UCSD-AML1 (cell line): ENCODE measurements around the gene OLIG1.

ENCODE experiments used
- DNase-seq: peaks from one replicate; lab custom pipeline; 2025; ENCODE audit not compliant: unreplicated experiment; lab: John Stamatoyannopoulos, UW

Gene OLIG1

GRCh38 chr21:33061233-33061632 is 8.7 kb upstream of the OLIG1 start:
- DNase-seq, result no peak

DNA sequence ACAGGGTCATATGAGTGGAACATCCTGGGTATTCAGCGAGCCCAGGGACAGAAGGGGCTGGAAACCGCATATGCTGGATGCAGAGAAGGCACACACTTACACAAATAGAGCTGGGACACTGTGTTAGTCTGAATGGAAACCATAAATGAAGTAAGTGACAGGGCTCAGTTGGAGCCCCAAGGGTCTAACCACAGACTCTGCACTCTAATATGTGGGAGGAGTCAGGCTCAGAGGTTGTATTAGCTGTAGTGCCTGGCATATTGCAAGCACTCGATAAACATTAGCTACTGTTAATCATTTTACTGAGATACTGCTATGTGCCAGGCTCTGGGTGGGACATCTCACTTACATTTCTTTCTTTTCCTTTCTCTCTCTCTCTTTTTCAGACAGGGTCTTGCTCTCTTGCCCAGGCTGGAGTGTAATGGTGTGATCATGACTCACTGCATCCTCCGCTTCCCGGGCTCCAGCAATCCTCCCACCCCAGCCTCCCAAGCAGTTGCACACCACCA is 6.5 kb upstream of the OLIG1 start:
- no peak for DNase-seq

DNA sequence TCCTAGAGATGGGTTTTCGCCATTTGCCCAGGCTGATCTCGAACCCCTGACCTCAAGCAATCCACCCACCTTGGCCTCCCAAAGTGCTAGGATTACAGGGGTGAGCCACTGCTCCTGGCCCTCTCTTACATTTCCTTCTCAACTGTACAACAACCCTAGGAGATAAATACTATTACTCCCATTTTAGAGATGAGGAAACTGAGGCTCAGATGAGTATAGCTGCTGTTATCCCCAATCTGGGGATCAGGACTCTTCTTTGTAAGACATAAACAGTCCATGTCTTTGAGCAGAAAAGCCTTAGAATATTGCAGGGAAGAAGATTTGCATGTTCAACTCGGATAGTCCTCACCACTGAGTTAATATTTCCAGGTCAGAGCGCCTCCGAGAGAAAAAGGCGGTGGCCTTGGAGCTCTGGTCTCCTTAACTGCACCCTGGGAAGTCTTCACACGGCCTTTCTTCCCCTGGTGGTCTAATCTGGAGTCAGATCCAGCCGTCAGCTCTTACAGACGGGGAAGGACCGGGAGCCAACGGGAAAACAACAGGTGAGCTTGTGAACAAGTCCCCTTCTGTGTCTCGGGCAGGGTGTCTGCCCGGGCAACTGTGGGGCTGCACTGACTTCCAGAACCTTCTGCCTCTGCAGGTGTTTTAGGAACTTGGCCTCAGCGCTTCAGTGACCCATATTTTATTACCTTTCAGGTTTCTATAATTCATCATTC is 5.9 kb upstream of the OLIG1 start:
- DNase-seq, result no peak

DNA sequence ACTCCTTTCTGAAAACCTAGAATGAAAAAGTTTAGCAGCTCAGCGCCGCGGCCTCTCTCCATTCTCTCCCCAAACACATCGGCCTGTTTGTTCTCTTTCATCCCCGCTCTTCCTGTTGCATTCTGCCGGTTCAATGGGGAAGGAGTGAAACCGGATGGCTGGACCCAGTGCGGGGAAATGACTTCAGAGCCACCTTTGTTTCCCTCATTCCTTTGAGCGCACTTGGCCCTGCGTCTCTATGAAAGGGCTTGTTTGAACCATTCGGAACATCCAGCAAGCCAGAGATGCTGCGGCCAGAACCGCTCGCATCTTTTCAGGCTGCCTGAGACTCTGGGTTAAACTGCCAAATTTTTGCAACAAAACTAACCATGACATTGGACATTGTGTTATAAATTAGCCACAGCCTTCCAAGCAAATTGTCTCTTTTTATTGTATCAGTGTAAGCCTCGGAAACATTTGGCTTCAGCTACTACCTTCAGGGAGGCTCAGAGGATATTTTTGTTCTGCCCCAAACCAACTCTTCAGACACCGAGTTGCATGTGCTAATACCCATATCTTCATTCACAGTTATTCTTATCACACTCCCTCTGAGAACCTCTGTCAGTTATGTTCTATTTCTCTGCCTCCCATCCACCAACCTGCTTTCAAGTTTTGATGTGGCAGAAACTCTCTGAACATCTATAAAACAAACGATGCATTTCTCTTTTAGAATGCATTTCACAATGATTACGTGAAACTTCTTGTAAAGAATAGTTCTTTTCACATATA is 5.1 kb upstream of the OLIG1 start:
- DNase-seq, result no peak

GRCh38 chr21:33067043-33067442 is 2.9 kb upstream of the OLIG1 start:
- peak; percentile 45 for DNase-seq

DNA sequence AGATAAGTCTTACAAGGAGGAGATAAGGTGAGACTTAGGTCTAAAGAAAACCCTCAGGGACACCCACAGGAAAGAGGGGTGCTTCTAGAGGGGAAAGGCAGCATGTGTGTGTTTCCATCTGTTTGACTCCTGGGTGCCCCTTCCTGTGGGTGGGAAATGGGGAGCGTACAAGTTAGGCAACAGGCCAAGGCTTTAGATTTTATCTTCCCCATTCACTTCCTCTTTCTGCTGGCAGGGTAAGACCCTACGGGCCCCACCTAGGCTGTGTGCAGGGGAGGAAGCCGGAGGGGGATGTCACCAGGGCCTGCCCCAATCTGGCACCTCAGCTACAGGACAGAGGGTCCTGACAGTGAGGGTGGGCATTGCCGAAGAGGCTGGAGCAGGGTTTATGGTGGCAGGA is 2.5 kb upstream of the OLIG1 start:
- DNase-seq, result peak; percentile 46

DNA sequence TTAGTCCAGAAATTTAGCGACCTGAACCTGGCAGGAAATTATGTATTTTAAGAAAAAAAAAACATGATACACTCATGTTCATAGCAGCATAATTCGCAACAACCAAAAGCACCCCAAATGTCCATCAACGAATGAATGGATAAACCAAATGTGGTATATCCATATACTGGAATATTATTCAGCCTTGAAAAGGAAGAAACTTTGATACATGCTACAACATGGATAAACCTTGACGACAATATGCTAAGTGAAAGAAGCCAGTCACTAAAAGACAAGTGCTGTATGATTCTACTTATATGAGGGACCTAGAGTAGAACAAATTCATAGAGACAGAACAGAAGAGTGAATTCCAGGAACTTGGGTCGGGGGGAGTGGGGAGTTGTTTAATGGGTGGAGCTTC is 698 bp upstream of the OLIG1 start:
- no peak for DNase-seq

DNA sequence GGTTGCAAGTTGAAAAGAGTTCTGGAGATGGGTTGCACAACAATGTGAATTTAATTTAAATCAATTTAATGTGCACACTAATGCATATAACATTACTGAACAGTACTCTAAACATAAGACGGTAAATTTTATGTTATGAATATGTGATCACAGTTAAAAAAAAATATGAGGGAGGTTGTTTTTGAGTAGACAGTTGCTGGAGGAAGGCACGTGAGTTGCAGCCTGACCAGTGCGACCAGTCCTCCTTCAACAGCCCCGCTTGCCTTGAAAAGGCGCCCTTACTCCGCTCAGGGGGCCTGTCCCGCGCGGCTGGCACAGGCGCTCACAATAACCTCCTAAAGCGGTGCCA is 322 bp upstream of the OLIG1 start:
- no peak for DNase-seq

- no peak for DNase-seq
Measured at GRCh38 chr21:33070744-33070997, 730 bp downstream of the OLIG1 start.

GRCh38 chr21:33070998-33071769 is 1.2 kb downstream of the OLIG1 start:
- peak; percentile 40 for DNase-seq

- peak; percentile 23 for DNase-seq
Measured at GRCh38 chr21:33071770-33072306, 1.9 kb downstream of the OLIG1 start.

GRCh38 chr21:33073636-33074035 is 3.7 kb downstream of the OLIG1 start:
- DNase-seq, result no peak

DNA sequence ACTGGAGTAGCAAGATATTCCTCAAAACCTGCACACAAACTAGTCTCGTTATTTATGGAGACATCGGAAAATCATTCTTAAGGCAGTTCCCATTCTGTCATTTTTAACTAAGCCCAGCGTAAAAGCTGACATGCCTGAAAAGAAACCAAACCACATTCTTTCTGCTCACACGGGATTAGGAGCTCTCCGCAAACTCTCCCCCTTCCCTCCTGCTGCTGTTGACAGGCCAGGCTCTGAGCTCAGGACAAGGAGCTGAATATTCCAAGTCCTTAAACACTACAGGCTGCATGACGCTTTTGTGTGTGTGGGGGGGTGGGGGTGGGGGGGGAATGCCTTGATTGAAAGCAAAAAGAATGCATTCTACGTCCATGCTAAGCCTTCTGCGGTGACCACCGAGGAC is 5.2 kb downstream of the OLIG1 start:
- no peak for DNase-seq

- DNase-seq, result no peak
Measured at GRCh38 chr21:33075596-33076195, 5.8 kb downstream of the OLIG1 start.

DNA sequence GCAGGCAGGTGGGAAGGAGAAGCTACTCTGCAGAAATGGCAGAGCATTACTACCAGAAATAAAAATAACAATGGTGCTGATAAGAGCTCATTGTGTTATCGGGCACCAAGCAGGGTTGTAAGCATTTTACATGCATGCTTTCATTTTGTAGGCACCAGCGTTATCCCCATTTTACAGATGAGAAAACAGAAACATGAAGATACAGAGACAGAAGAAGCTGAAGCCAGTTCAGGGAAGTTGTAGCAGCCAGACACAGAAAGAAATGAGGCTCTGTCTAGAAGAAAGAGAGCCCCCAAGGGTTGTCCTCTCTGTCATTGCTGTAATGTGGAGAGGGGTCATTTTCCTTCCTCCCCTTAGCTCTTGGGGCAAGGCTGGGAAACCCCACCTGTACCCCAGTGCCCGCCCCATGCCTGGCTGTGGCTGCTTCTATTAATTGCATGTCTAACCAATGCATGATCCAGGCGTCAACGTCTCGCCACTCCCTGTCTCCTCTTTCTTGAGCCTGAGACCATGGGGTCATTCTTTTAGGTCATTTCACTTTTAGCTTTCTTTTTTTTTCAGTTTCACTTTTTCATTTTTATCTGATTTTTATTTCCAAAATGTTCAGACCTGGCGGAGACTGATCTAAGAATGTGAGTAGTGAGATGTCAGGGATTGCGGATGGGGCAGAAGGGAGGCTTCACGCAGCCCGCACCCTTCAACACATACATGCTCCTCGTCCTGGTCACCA is 6.8 kb downstream of the OLIG1 start:
- DNase-seq, result no peak

- peak; percentile 49 for DNase-seq
Measured at GRCh38 chr21:33078907-33079582, 9.1 kb downstream of the OLIG1 start.

- DNase-seq, result no peak
Measured at GRCh38 chr21:33080376-33080775, 10.4 kb downstream of the OLIG1 start.

GRCh38 chr21:33080776-33081175 is 10.8 kb downstream of the OLIG1 start:
- no peak for DNase-seq

GRCh38 chr21:33088384-33088783 is 18.4 kb downstream of the OLIG1 start:
- no peak for DNase-seq
